NB4 (cell line): ENCODE data around the gene WWP2.
"Not testable (repeated sequence)": the region's sequence is repeated elsewhere in the genome, so short reads cannot be mapped to it uniquely, and the experiment has no call there.

ENCODE experiments used
- DNase-seq: peaks from one replicate; pipeline ENCODE4 v3.0.0; 2010; ENCODE audit warnings: low read depth
- H3K4me3 ChIP-seq: one replicate; pipeline ENCODE4 v1.5.1; 2011; ENCODE audit warnings: mild to moderate bottlenecking, low read depth, low read length, moderate library complexity

WWP2 gene

DNA sequence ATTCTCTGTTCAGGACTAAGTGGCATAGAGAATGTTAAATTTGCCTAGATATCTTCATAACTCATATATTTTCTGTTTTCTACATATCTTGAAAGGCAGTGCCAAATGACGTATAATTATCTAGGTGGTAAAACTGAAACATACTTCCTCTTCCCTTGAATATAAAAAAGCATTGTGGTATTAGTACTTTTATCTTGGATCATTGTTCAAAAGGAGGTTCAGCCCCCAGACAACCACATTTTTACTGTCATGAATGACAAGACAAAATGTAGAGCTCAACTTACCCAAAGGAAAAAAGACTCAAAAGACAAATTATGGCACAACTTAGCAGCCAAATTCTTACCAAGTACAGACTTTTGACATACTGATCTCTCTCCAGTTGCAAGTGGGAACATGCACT, 223.1 kb downstream of the WWP2 start:
- H3K4me3 ChIP-seq, DNase-seq: not testable (repeated sequence)
